Left lung (tissue), 10 donors: ENCODE data around the gene PTPRQ. TPM values are rescaled to one million over a fixed set of nuclear protein-coding genes. Genes with fewer than 3 reads are reported as not detected.
"Not testable (repeated sequence)": the region's sequence is repeated elsewhere in the genome, so short reads cannot be mapped to it uniquely, and the experiment has no call there.

Experiments used
- ATAC-seq: fragments of 200-7000 bp; cut with Tn5 transposase; one replicate; pipeline ENCODE4 v1.9.1; 2020; ENCODE audit warnings: moderate library complexity
- DNase-seq, 4 donors: peaks; one replicate each; pipeline ENCODE4 v3.0.0-alpha.2; 2013 to 2020
- H3K27ac ChIP-seq, 2 donors: fragments of 200-600 bp; sonication (generic) in 1 of 2; one replicate each; pipeline versions ENCODE4 v1.5.0 to v1.8.0; 2020 to 2021
- H3K27me3 ChIP-seq, 2 donors: fragments of 200-600 bp; sonication (generic) in 1 of 2; one replicate each; pipeline versions ENCODE4 v1.5.0 to v1.8.0; 2020 to 2021
- H3K36me3 ChIP-seq, 2 donors: fragments of 200-600 bp; sonication (generic) in 1 of 2; one replicate each; pipeline versions ENCODE4 v1.5.0 to v1.8.0; 2020 to 2021
- H3K4me1 ChIP-seq, 2 donors: fragments of 200-600 bp; one replicate each; pipeline ENCODE4 v1.8.0; 2021
- H3K4me3 ChIP-seq, 2 donors: fragments of 200-600 bp; sonication (generic) in 1 of 2; one replicate each; pipeline versions ENCODE4 v1.5.0 to v1.8.0; 2020 to 2021; ENCODE audit warnings: mild to moderate bottlenecking in 1 of 2
- H3K9me3 ChIP-seq, 2 donors: fragments of 200-600 bp; sonication (generic) in 1 of 2; one replicate each; pipeline versions ENCODE4 v1.5.0 to v1.8.0; 2020 to 2021
- CTCF ChIP-seq, 2 donors: fragments of 200-600 bp; sonication (generic) in 1 of 2; IDR thresholded peaks; one replicate each; pipeline versions ENCODE4 v1.5.0 to v1.8.0; 2021; ENCODE audit warnings: antibody characterized with exemption in 2 of 2
- intact Hi-C, 2 donors: fragments of 100-400 bp; cut with DNase I; formaldehyde crosslinking; loops; one replicate each; pipeline versions ENCODE4 v1.11.2 to v1.14.2; 2022
- polyA plus RNA-seq, 6 donors: library from polyadenylated mRNA; unstranded; fragments of 120-200 nt; gene quantifications; one replicate each; pipeline ENCODE4 v1.2.1, GENCODE V29; 2013; ENCODE audit not compliant: insufficient read length in 6 of 6
- total RNA-seq, 2 donors: library from RNA; stranded (reverse); fragmentation: NEBNext Ultra II Directional; extraction: Animal tissue kit (Norgen Biotek cat#: 25700); gene quantifications; one replicate each; pipeline ENCODE4 v1.2.1, GENCODE V29; 2021
- donor health status: DM: no; HTN: yes; CAD: no.
- donor health status: DM: no; HTN: no; CAD: no.

The PTPRQ gene
- total and polyA plus RNA-seq, 8 donors = 0.79 to 9.1 (median 3.8) TPM

GRCh38 chr12:80442426-80443222 lies 1.4 kb upstream of the PTPRQ start:
- peaks cover 0 to 8% of the 10 kb centered on the region in 2 donors for H3K4me1 ChIP-seq
- no peak overlapping the region for H3K27ac ChIP-seq
- H3K4me3 ChIP-seq = no peak overlapping the region
- H3K9me3 ChIP-seq = no peaks in the 10 kb centered on the region
- TF ChIP-seq CTCF (IDR thresholded peaks at IDR 0.05) = no peak
- no peak for ATAC-seq
- H3K36me3 ChIP-seq = no peaks in the 10 kb centered on the region
- intact Hi-C loops = no loop called here
- DNase-seq = no peak
- no peaks in the 10 kb centered on the region for H3K27me3 ChIP-seq

GRCh38 chr12:80445083-80445793 lies 1.2 kb downstream of the PTPRQ start:
- Histone ChIP-seq H3K4me3 (no peak overlapping the region), H3K4me1 (peaks cover 0 to 8% of the 10 kb centered on the region in 2 donors), H3K36me3 (no peaks in the 10 kb centered on the region), H3K27me3 (no peaks in the 10 kb centered on the region), H3K27ac (peak overlapping the region in 1 of 2 donors; percentile 58), H3K9me3 (no peaks in the 10 kb centered on the region)
- intact Hi-C loops = no loop called here
- ATAC-seq (peak; percentile 81), DNase-seq (peak in 1 of 4 donors; percentile 10)
- no peak for TF ChIP-seq CTCF (IDR thresholded peaks at IDR 0.05)

GRCh38 chr12:80456513-80456912 lies 12.5 kb downstream of the PTPRQ start:
- no peak for ATAC-seq
- no peaks in the 10 kb centered on the region for H3K27me3 ChIP-seq
- no peak overlapping the region for H3K27ac ChIP-seq
- TF ChIP-seq CTCF (IDR thresholded peaks at IDR 0.05) = no peak
- H3K4me3 ChIP-seq = no peak overlapping the region
- H3K4me1 ChIP-seq = no peaks in the 10 kb centered on the region
- H3K9me3 ChIP-seq = peaks cover 0 to 2% of the 10 kb centered on the region in 2 donors
- no peak for DNase-seq
- no peaks in the 10 kb centered on the region for H3K36me3 ChIP-seq
- intact Hi-C loops = no loop called here

GRCh38 chr12:80460972-80461371 lies 16.9 kb downstream of the PTPRQ start:
- H3K4me1 ChIP-seq = no peaks in the 10 kb centered on the region
- no peaks in the 10 kb centered on the region for H3K27me3 ChIP-seq
- no peak overlapping the region for H3K27ac ChIP-seq
- ATAC-seq (no peak), DNase-seq (no peak)
- no peak overlapping the region for H3K4me3 ChIP-seq
- intact Hi-C loops = no loop called here
- no peaks in the 10 kb centered on the region for H3K36me3 ChIP-seq
- TF ChIP-seq CTCF (IDR thresholded peaks at IDR 0.05) = no peak
- peaks cover 0 to 2% of the 10 kb centered on the region in 2 donors for H3K9me3 ChIP-seq

- H3K36me3 ChIP-seq, ATAC-seq, intact Hi-C loops, H3K4me1 ChIP-seq, H3K27me3 ChIP-seq, H3K27ac ChIP-seq, H3K4me3 ChIP-seq, H3K9me3 ChIP-seq: not testable (repeated sequence)
- peak in 1 of 4 donors; percentile 30 for DNase-seq
Observed at GRCh38 chr12:80461851-80462250, 17.8 kb downstream of the PTPRQ start.
